Panc1 (cell line): ENCODE measurements around the gene ARHGAP31.

Experiments
- CTCF ChIP-seq: fragments of 450-650 bp; IDR thresholded peaks from 2 replicates; pipeline ENCODE4 v1.5.1; 2017; ENCODE audit warnings: mild to moderate bottlenecking
- POLR2AphosphoS5 ChIP-seq: IDR thresholded peaks from 2 replicates; pipeline ENCODE4 v1.6.1; 2012; ENCODE audit warnings: mild to moderate bottlenecking, low read depth, low read length, moderate library complexity
- REST ChIP-seq, 2 experiments: IDR thresholded peaks; 2 replicates each; pipeline ENCODE4 v1.6.1; 2011 to 2012; ENCODE audit warnings: low read depth in 2 of 2, control low read depth in 1 of 2, low read length in 1 of 2, mild to moderate bottlenecking in 1 of 2, moderate library complexity in 1 of 2; ENCODE audit not compliant: insufficient read depth in 1 of 2
- SIN3A ChIP-seq: IDR thresholded peaks from 2 replicates; pipeline ENCODE4 v1.6.1; 2012; ENCODE audit warnings: low read depth, mild to moderate bottlenecking, low read length, moderate library complexity, borderline replicate concordance; ENCODE audit not compliant: insufficient read depth
- TCF7L2 ChIP-seq: IDR thresholded peaks from 2 replicates; pipeline ENCODE4 v1.6.1; 2011; ENCODE audit warnings: mild to moderate bottlenecking, low read depth, low read length, inconsistent platforms

DNA sequence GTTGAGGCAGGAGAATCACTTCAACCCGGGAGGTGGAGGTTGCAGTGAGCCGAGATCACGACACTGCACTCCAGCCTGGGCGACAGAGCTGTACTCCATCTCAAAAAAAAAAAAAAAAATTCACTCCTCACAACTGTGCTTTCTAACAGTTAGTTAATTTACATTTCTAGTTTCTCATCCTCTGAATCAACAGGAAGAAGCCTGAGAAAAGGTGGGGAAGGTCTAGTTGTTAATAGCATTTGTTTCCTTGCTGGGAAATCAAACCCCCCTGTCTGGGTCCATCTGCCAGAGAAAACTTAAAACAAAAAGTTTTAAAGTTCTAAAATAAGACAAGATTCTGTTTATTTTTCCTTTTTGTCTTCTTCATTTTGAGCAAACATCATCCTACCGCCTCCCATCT is 106.9 kb downstream of the ARHGAP31 start:
- TF ChIP-seq CTCF = no peak
- TF ChIP-seq TCF7L2 = no peak
- no peak for TF ChIP-seq POLR2AphosphoS5
- TF ChIP-seq SIN3A = no peak
- no peak for TF ChIP-seq REST (IDR thresholded peaks at IDR 0.05; ENCODE audit: insufficient read depth in 1 of 2, low read depth in 2 of 2, low read length in 1 of 2)
